Activated T-cell treated with anti-CD3 and anti-CD28 coated beads, Interleukin-2, amount 50 U/mL, for 4 hours (primary cell): ENCODE measurements around the gene GLIS1. TPM values are rescaled to one million over a fixed set of nuclear protein-coding genes. Genes with fewer than 3 reads are reported as not detected.
A peak's percentile ranks its signal among the peaks of the same experiment; 100 is the strongest.

Experiments
- ATAC-seq, 2 donors: fragments of 200-7000 bp; cut with Tn5 transposase; one replicate each; pipeline ENCODE4 v1.10.0; 2021
- DNase-seq: peaks from one replicate; pipeline ENCODE4 v3.0.0-alpha.2; 2020
- H3K27me3 Mint-ChIP-seq: one replicate; pipeline ENCODE4 v1.8.0; 2021; ENCODE audit warnings: low read depth, mixed read lengths
- H3K36me3 Mint-ChIP-seq: one replicate; pipeline ENCODE4 v1.8.0; 2022; ENCODE audit warnings: mixed read lengths; ENCODE audit not compliant: insufficient read depth
- H3K4me1 Mint-ChIP-seq: one replicate; pipeline ENCODE4 v1.8.0; 2021; ENCODE audit warnings: low read depth, mixed read lengths
- H3K4me3 Mint-ChIP-seq: one replicate; pipeline ENCODE4 v1.8.0; 2021; ENCODE audit warnings: mild to moderate bottlenecking, moderate library complexity, mixed read lengths
- H3K9me3 Mint-ChIP-seq: one replicate; pipeline ENCODE4 v1.8.0; 2021; ENCODE audit warnings: mixed read lengths
- total RNA-seq, 3 donors: library from RNA; stranded (reverse); gene quantifications; one replicate each; pipeline ENCODE4 v1.2.1, GENCODE V29; 2021

The GLIS1 gene
- total RNA-seq, 3 donors from 2014 or later: not detected

- no peak for DNase-seq
- Mint-ChIP-seq H3K4me3 (no peak overlapping the region), H3K4me1 (peaks cover 5% of the 10 kb centered on the region), H3K9me3 (no peaks in the 10 kb centered on the region), H3K36me3 (no peaks in the 10 kb centered on the region), H3K27me3 (peaks cover 2% of the 10 kb centered on the region)
- ATAC-seq: no peak
Measured at GRCh38 chr1:53574621-53575020, 164.3 kb downstream of the GLIS1 start.

GRCh38 chr1:53573931-53574330, 165.0 kb downstream of the GLIS1 start:
- Mint-ChIP-seq H3K36me3 (no peaks in the 10 kb centered on the region), H3K9me3 (no peaks in the 10 kb centered on the region), H3K4me1 (peaks cover 5% of the 10 kb centered on the region), H3K4me3 (no peak overlapping the region), H3K27me3 (peaks cover 5% of the 10 kb centered on the region)
- DNase-seq: no peak
- no peak for ATAC-seq

- H3K4me1 Mint-ChIP-seq: peaks cover 5% of the 10 kb centered on the region
Measured at GRCh38 chr1:53573522-53573921, 165.4 kb downstream of the GLIS1 start.

GRCh38 chr1:53572815-53573173, 166.2 kb downstream of the GLIS1 start:
- no peak overlapping the region for H3K4me3 Mint-ChIP-seq
- DNase-seq (no peak), ATAC-seq (no peak)
- H3K4me1 Mint-ChIP-seq: peaks cover 5% of the 10 kb centered on the region
- H3K27me3 Mint-ChIP-seq: peaks cover 8% of the 10 kb centered on the region
- H3K9me3 Mint-ChIP-seq: no peaks in the 10 kb centered on the region
- H3K36me3 Mint-ChIP-seq: no peaks in the 10 kb centered on the region

More at GRCh38 chr1:53573522-53573921, 165.4 kb downstream of the GLIS1 start:
- Mint-ChIP-seq H3K9me3 (no peaks in the 10 kb centered on the region), H3K4me3 (no peak overlapping the region), H3K27me3 (peaks cover 8% of the 10 kb centered on the region), H3K36me3 (no peaks in the 10 kb centered on the region)
- DNase-seq (no peak), ATAC-seq (no peak)

- no peak for DNase-seq
- peaks cover 8% of the 10 kb centered on the region for H3K27me3 Mint-ChIP-seq
- peaks cover 1% of the 10 kb centered on the region for H3K9me3 Mint-ChIP-seq
- no peak for ATAC-seq
- no peak overlapping the region for H3K4me3 Mint-ChIP-seq
- H3K36me3 Mint-ChIP-seq: no peaks in the 10 kb centered on the region
- H3K4me1 Mint-ChIP-seq: peaks cover 5% of the 10 kb centered on the region
Measured at GRCh38 chr1:53572065-53572814, 166.7 kb downstream of the GLIS1 start.

GRCh38 chr1:53568540-53568939, 170.4 kb downstream of the GLIS1 start:
- H3K36me3 Mint-ChIP-seq: no peaks in the 10 kb centered on the region
- no peak overlapping the region for H3K4me3 Mint-ChIP-seq

GRCh38 chr1:53567851-53568250, 171.1 kb downstream of the GLIS1 start:
- no peaks in the 10 kb centered on the region for H3K36me3 Mint-ChIP-seq
- ATAC-seq (no peak), DNase-seq (no peak)
- H3K4me3 Mint-ChIP-seq: no peak overlapping the region
- peaks cover 7% of the 10 kb centered on the region for H3K9me3 Mint-ChIP-seq
- peaks cover under 1% of the 10 kb centered on the region for H3K4me1 Mint-ChIP-seq
- peaks cover 14% of the 10 kb centered on the region for H3K27me3 Mint-ChIP-seq

More at GRCh38 chr1:53568540-53568939, 170.4 kb downstream of the GLIS1 start:
- ATAC-seq (no peak), DNase-seq (no peak)
- H3K4me1 Mint-ChIP-seq: no peaks in the 10 kb centered on the region
- H3K27me3 Mint-ChIP-seq: peaks cover 10% of the 10 kb centered on the region
- H3K9me3 Mint-ChIP-seq: peaks cover 7% of the 10 kb centered on the region

- ATAC-seq: no peak
- Mint-ChIP-seq H3K4me3 (no peak overlapping the region), H3K9me3 (peaks cover 7% of the 10 kb centered on the region), H3K27me3 (peaks cover 17% of the 10 kb centered on the region), H3K36me3 (no peaks in the 10 kb centered on the region), H3K4me1 (peaks cover 4% of the 10 kb centered on the region)
- DNase-seq: no peak
Measured at GRCh38 chr1:53567450-53567849, 171.5 kb downstream of the GLIS1 start.

GRCh38 chr1:53563611-53564010, 175.4 kb downstream of the GLIS1 start:
- ATAC-seq: no peak
- Mint-ChIP-seq H3K27me3 (peaks cover 19% of the 10 kb centered on the region), H3K36me3 (no peaks in the 10 kb centered on the region), H3K4me1 (peaks cover 11% of the 10 kb centered on the region), H3K4me3 (no peak overlapping the region), H3K9me3 (peaks cover 7% of the 10 kb centered on the region)
- DNase-seq: no peak

GRCh38 chr1:53562981-53563379, 176.0 kb downstream of the GLIS1 start:
- Mint-ChIP-seq H3K4me3 (no peak overlapping the region), H3K9me3 (peaks cover 7% of the 10 kb centered on the region), H3K36me3 (no peaks in the 10 kb centered on the region), H3K27me3 (peaks cover 19% of the 10 kb centered on the region), H3K4me1 (peaks cover 11% of the 10 kb centered on the region)
- DNase-seq: no peak
- no peak for ATAC-seq

GRCh38 chr1:53562291-53562980, 176.5 kb downstream of the GLIS1 start:
- Mint-ChIP-seq H3K9me3 (peaks cover 7% of the 10 kb centered on the region), H3K27me3 (peaks cover 19% of the 10 kb centered on the region), H3K4me1 (peaks cover 11% of the 10 kb centered on the region), H3K36me3 (no peaks in the 10 kb centered on the region), H3K4me3 (no peak overlapping the region)
- DNase-seq: no peak
- ATAC-seq: peak; percentile 77 to 85

- ATAC-seq: no peak
- Mint-ChIP-seq H3K4me1 (peaks cover 11% of the 10 kb centered on the region), H3K9me3 (peaks cover under 1% of the 10 kb centered on the region), H3K27me3 (peaks cover 19% of the 10 kb centered on the region), H3K36me3 (no peaks in the 10 kb centered on the region), H3K4me3 (no peak overlapping the region)
- DNase-seq: peak; percentile 1
Measured at GRCh38 chr1:53561503-53562105, 177.4 kb downstream of the GLIS1 start.

GRCh38 chr1:53560581-53561502, 178.1 kb downstream of the GLIS1 start:
- Mint-ChIP-seq H3K4me3 (no peak overlapping the region), H3K36me3 (no peaks in the 10 kb centered on the region), H3K9me3 (no peaks in the 10 kb centered on the region), H3K4me1 (peaks cover 11% of the 10 kb centered on the region), H3K27me3 (peaks cover 19% of the 10 kb centered on the region)
- ATAC-seq: no peak
- DNase-seq: peak; percentile 1
